Measurements from ENCODE around the gene TANGO2. TPM values are rescaled to one million over a fixed set of nuclear protein-coding genes. Genes with fewer than 3 reads are reported as not detected.

The TANGO2 gene
- total and polyA plus RNA-seq, 7 experiments from 2014 or later, result 20.0 to 43.1 (median 38.6) TPM

GRCh38 chr22:19991645-19992451 is 29.1 kb upstream of the TANGO2 start:
- no peaks in the 10 kb centered on the region for H3K36me3 Mint-ChIP-seq
- no peak for ATAC-seq
- H3K4me3 Mint-ChIP-seq, result no peak overlapping the region
- peaks cover 0 to 5% (median 0%) of the 10 kb centered on the region in 5 donors for H3K27me3 Mint-ChIP-seq
- H3K4me3 ChIP-seq (ENCODE audit: low read length), result no peak overlapping the region
- no peaks in the 10 kb centered on the region for H3K27me3 ChIP-seq (ENCODE audit: control insufficient read depth in 2 of 2, insufficient read depth in 2 of 2, low read length in 2 of 2)
- no peaks in the 10 kb centered on the region for H3K36me3 ChIP-seq (ENCODE audit: control insufficient read depth in 2 of 3, insufficient read depth in 3 of 3, low read length in 3 of 3)
- peaks cover 0 to 3% (median 0%) of the 10 kb centered on the region in 7 donors for H3K4me1 Mint-ChIP-seq
- ChIA-PET POLR2A (no interaction called here), CTCF (no interaction called here)
- H3K27ac Mint-ChIP-seq, result no peak overlapping the region
- no peaks in the 10 kb centered on the region for H3K4me1 ChIP-seq (ENCODE audit: control insufficient read depth in 2 of 2, insufficient read depth in 2 of 2, low read length in 2 of 2)
- H3K9me3 ChIP-seq (ENCODE audit: control insufficient read depth in 2 of 3, low read length in 3 of 3), result no peaks in the 10 kb centered on the region
- DNase-seq, result no peak
- H3K9me3 Mint-ChIP-seq, result no peaks in the 10 kb centered on the region
- intact Hi-C loops (cut with micrococcal nuclease), result no loop called here
- no peak overlapping the region for H3K27ac ChIP-seq (ENCODE audit: low read depth, low read length)

GRCh38 chr22:19992481-19992911 is 28.4 kb upstream of the TANGO2 start:
- CTCF ChIA-PET, result no interaction called here

GRCh38 chr22:19992921-19993355 is 28.0 kb upstream of the TANGO2 start:
- Histone ChIP-seq H3K27ac (ENCODE audit: low read depth, low read length) (no peak overlapping the region), H3K27me3 (ENCODE audit: control insufficient read depth in 2 of 2, insufficient read depth in 2 of 2, low read length in 2 of 2) (no peaks in the 10 kb centered on the region), H3K36me3 (ENCODE audit: control insufficient read depth in 2 of 3, insufficient read depth in 3 of 3, low read length in 3 of 3) (no peaks in the 10 kb centered on the region), H3K4me3 (ENCODE audit: low read length) (no peak overlapping the region), H3K9me3 (ENCODE audit: control insufficient read depth in 2 of 3, low read length in 3 of 3) (no peaks in the 10 kb centered on the region), H3K4me1 (ENCODE audit: control insufficient read depth in 2 of 2, insufficient read depth in 2 of 2, low read length in 2 of 2) (no peaks in the 10 kb centered on the region)
- intact Hi-C loops (cut with micrococcal nuclease), result no loop called here
- POLR2A ChIA-PET, result no interaction called here
- ATAC-seq (no peak), DNase-seq (no peak)
- H3K9me3 Mint-ChIP-seq, result no peaks in the 10 kb centered on the region
- no peak overlapping the region for H3K4me3 Mint-ChIP-seq
- no peak overlapping the region for H3K27ac Mint-ChIP-seq
- H3K4me1 Mint-ChIP-seq, result peaks cover 0 to 3% (median 0%) of the 10 kb centered on the region in 7 donors
- H3K27me3 Mint-ChIP-seq, result peaks cover 0 to 5% (median 0%) of the 10 kb centered on the region in 5 donors
- no peaks in the 10 kb centered on the region for H3K36me3 Mint-ChIP-seq
- CTCF ChIA-PET, result no interaction called here

More at GRCh38 chr22:19992481-19992911, 28.4 kb upstream of the TANGO2 start:
- intact Hi-C loops (cut with micrococcal nuclease), result no loop called here
- H3K27ac Mint-ChIP-seq, result no peak overlapping the region
- H3K27ac ChIP-seq (ENCODE audit: low read depth, low read length), result no peak overlapping the region
- no peaks in the 10 kb centered on the region for H3K27me3 ChIP-seq (ENCODE audit: control insufficient read depth in 2 of 2, insufficient read depth in 2 of 2, low read length in 2 of 2)
- no peak overlapping the region for H3K4me3 Mint-ChIP-seq
- H3K9me3 Mint-ChIP-seq, result no peaks in the 10 kb centered on the region
- H3K36me3 Mint-ChIP-seq, result no peaks in the 10 kb centered on the region
- no peak for ATAC-seq
- H3K27me3 Mint-ChIP-seq, result peaks cover 0 to 5% (median 0%) of the 10 kb centered on the region in 5 donors
- H3K36me3 ChIP-seq (ENCODE audit: control insufficient read depth in 2 of 3, insufficient read depth in 3 of 3, low read length in 3 of 3), result no peaks in the 10 kb centered on the region
- POLR2A ChIA-PET, result no interaction called here
- H3K4me1 Mint-ChIP-seq, result peaks cover 0 to 3% (median 0%) of the 10 kb centered on the region in 7 donors
- DNase-seq, result no peak
- H3K4me1 ChIP-seq (ENCODE audit: control insufficient read depth in 2 of 2, insufficient read depth in 2 of 2, low read length in 2 of 2), result no peaks in the 10 kb centered on the region
- no peaks in the 10 kb centered on the region for H3K9me3 ChIP-seq (ENCODE audit: control insufficient read depth in 2 of 3, low read length in 3 of 3)
- no peak overlapping the region for H3K4me3 ChIP-seq (ENCODE audit: low read length)

- DNase-seq (no peak), ATAC-seq (no peak)
- H3K27me3 ChIP-seq (ENCODE audit: control insufficient read depth in 2 of 2, insufficient read depth in 2 of 2, low read length in 2 of 2), result no peaks in the 10 kb centered on the region
- ChIA-PET CTCF (interaction anchor here (0.6 kb wide), 1 partner anchor 18 kb away, joined by 4 read pairs; no protein-coding TSS in a partner anchor), POLR2A (no interaction called here)
- no peaks in the 10 kb centered on the region for H3K9me3 ChIP-seq (ENCODE audit: control insufficient read depth in 2 of 3, low read length in 3 of 3)
- no peaks in the 10 kb centered on the region for H3K36me3 ChIP-seq (ENCODE audit: control insufficient read depth in 2 of 3, insufficient read depth in 3 of 3, low read length in 3 of 3)
- no peak overlapping the region for H3K27ac ChIP-seq (ENCODE audit: low read depth, low read length)
- Mint-ChIP-seq H3K4me1 (peaks cover 0 to 2% (median 0%) of the 10 kb centered on the region in 7 donors), H3K27me3 (peaks cover 0 to 5% (median 0%) of the 10 kb centered on the region in 5 donors), H3K27ac (no peak overlapping the region), H3K4me3 (no peak overlapping the region), H3K36me3 (no peaks in the 10 kb centered on the region), H3K9me3 (no peaks in the 10 kb centered on the region)
- H3K4me3 ChIP-seq (ENCODE audit: low read length), result no peak overlapping the region
- no peaks in the 10 kb centered on the region for H3K4me1 ChIP-seq (ENCODE audit: control insufficient read depth in 2 of 2, insufficient read depth in 2 of 2, low read length in 2 of 2)
- intact Hi-C loops (cut with micrococcal nuclease), result no loop called here
Observed at GRCh38 chr22:19993926-19994325, 27.0 kb upstream of the TANGO2 start.

- Mint-ChIP-seq H3K9me3 (no peaks in the 10 kb centered on the region), H3K4me1 (peaks cover 0 to 2% (median 0%) of the 10 kb centered on the region in 7 donors), H3K27me3 (peaks cover 0 to 5% (median 0%) of the 10 kb centered on the region in 5 donors), H3K4me3 (no peak overlapping the region), H3K27ac (no peak overlapping the region), H3K36me3 (no peaks in the 10 kb centered on the region)
- intact Hi-C loops (cut with micrococcal nuclease), result no loop called here
- H3K4me1 ChIP-seq (ENCODE audit: control insufficient read depth in 2 of 2, insufficient read depth in 2 of 2, low read length in 2 of 2), result no peaks in the 10 kb centered on the region
- no peaks in the 10 kb centered on the region for H3K27me3 ChIP-seq (ENCODE audit: control insufficient read depth in 2 of 2, insufficient read depth in 2 of 2, low read length in 2 of 2)
- no peaks in the 10 kb centered on the region for H3K9me3 ChIP-seq (ENCODE audit: control insufficient read depth in 2 of 3, low read length in 3 of 3)
- DNase-seq (no peak), ATAC-seq (no peak)
- no peak overlapping the region for H3K4me3 ChIP-seq (ENCODE audit: low read length)
- H3K27ac ChIP-seq (ENCODE audit: low read depth, low read length), result no peak overlapping the region
- POLR2A ChIA-PET, result no interaction called here
- CTCF ChIA-PET, result interaction anchor here (1.1 kb wide), 1 partner anchor 29 kb away, joined by 4 read pairs; no protein-coding TSS in a partner anchor
- H3K36me3 ChIP-seq (ENCODE audit: control insufficient read depth in 2 of 3, insufficient read depth in 3 of 3, low read length in 3 of 3), result no peaks in the 10 kb centered on the region
Observed at GRCh38 chr22:19994851-19995610, 25.9 kb upstream of the TANGO2 start.

- Histone ChIP-seq H3K4me1 (ENCODE audit: control insufficient read depth in 2 of 2, insufficient read depth in 2 of 2, low read length in 2 of 2) (no peaks in the 10 kb centered on the region), H3K27ac (ENCODE audit: low read depth, low read length) (no peak overlapping the region), H3K4me3 (ENCODE audit: low read length) (no peak overlapping the region), H3K36me3 (ENCODE audit: control insufficient read depth in 2 of 3, insufficient read depth in 3 of 3, low read length in 3 of 3) (no peaks in the 10 kb centered on the region), H3K27me3 (ENCODE audit: control insufficient read depth in 2 of 2, insufficient read depth in 2 of 2, low read length in 2 of 2) (no peaks in the 10 kb centered on the region), H3K9me3 (ENCODE audit: control insufficient read depth in 2 of 3, low read length in 3 of 3) (no peaks in the 10 kb centered on the region)
- peaks cover 0 to 2% (median 0%) of the 10 kb centered on the region in 7 donors for H3K4me1 Mint-ChIP-seq
- ChIA-PET POLR2A (no interaction called here), CTCF (interaction anchor here (1.1 kb wide), 1 partner anchor 29 kb away, joined by 4 read pairs; no protein-coding TSS in a partner anchor)
- no peaks in the 10 kb centered on the region for H3K36me3 Mint-ChIP-seq
- intact Hi-C loops (cut with micrococcal nuclease), result no loop called here
- DNase-seq (no peak), ATAC-seq (no peak)
- H3K4me3 Mint-ChIP-seq, result no peak overlapping the region
- no peaks in the 10 kb centered on the region for H3K9me3 Mint-ChIP-seq
- peaks cover 0 to 5% (median 0%) of the 10 kb centered on the region in 5 donors for H3K27me3 Mint-ChIP-seq
- no peak overlapping the region for H3K27ac Mint-ChIP-seq
Observed at GRCh38 chr22:19995611-19996339, 25.1 kb upstream of the TANGO2 start.
